CD4-positive, alpha-beta T cell treated with Interleukin-4 for 4 hours (primary cell): ENCODE data around the gene TEX35.

Experiments used
- DNase-seq: peaks from one replicate; pipeline ENCODE4 v3.0.0-alpha.2; 2020

Gene TEX35

GRCh38 chr1:178512566-178513277 is at the start of gene TEX35:
Gene TEX35 (plus strand): TSS chr1:178513109. CDS start chr1:178513189, 80 bp downstream.
- no peak for DNase-seq

- DNase-seq = no peak
These were observed 48.8 kb upstream of the TEX35 start for GRCh38 chr1:178464141-178464540.

- DNase-seq = no peak
These were observed 48.3 kb upstream of the TEX35 start for GRCh38 chr1:178464566-178464965.

- DNase-seq = no peak
These were observed 47.9 kb upstream of the TEX35 start for GRCh38 chr1:178465011-178465410.

- no peak for DNase-seq
These were observed 45.1 kb upstream of the TEX35 start for GRCh38 chr1:178467837-178468236.

GRCh38 chr1:178470411-178470960 is 42.4 kb upstream of the TEX35 start:
- no peak for DNase-seq

- no peak for DNase-seq
These were observed 40.4 kb upstream of the TEX35 start for GRCh38 chr1:178472531-178472930.

- no peak for DNase-seq
These were observed 35.5 kb upstream of the TEX35 start for GRCh38 chr1:178477373-178477772.

- DNase-seq = no peak
These were observed 35.1 kb upstream of the TEX35 start for GRCh38 chr1:178477841-178478240.

GRCh38 chr1:178483251-178483957 is 29.5 kb upstream of the TEX35 start:
- no peak for DNase-seq

- no peak for DNase-seq
These were observed 28.1 kb upstream of the TEX35 start for GRCh38 chr1:178484698-178485225.

- DNase-seq = no peak
These were observed 27.3 kb upstream of the TEX35 start for GRCh38 chr1:178485541-178485981.

- no peak for DNase-seq
These were observed 26.5 kb upstream of the TEX35 start for GRCh38 chr1:178486100-178487069.

GRCh38 chr1:178487070-178487615 is 25.8 kb upstream of the TEX35 start:
- DNase-seq = no peak

GRCh38 chr1:178488393-178488792 is 24.5 kb upstream of the TEX35 start:
- no peak for DNase-seq

- DNase-seq = no peak
These were observed 23.5 kb upstream of the TEX35 start for GRCh38 chr1:178489399-178489798.

- DNase-seq = no peak
These were observed 22.8 kb upstream of the TEX35 start for GRCh38 chr1:178490136-178490535.

- no peak for DNase-seq
These were observed 21.9 kb upstream of the TEX35 start for GRCh38 chr1:178490967-178491366.

GRCh38 chr1:178491721-178492120 is 21.2 kb upstream of the TEX35 start:
- no peak for DNase-seq

- no peak for DNase-seq
These were observed 20.6 kb upstream of the TEX35 start for GRCh38 chr1:178492341-178492740.

- DNase-seq = no peak
These were observed 19.6 kb upstream of the TEX35 start for GRCh38 chr1:178493301-178493741.

- DNase-seq = no peak
These were observed 18.3 kb upstream of the TEX35 start for GRCh38 chr1:178494569-178494971.
